GM10266 (cell line): ENCODE results near the gene CDH22.

ENCODE experiments used
- DNase-seq: peaks from one replicate; pipeline ENCODE4 v3.0.0; 2012; ENCODE audit errors: extremely low spot score
- TF ChIP-seq, protein P1 (sequence below): IDR thresholded peaks from 2 replicates; pipeline ENCODE4 v1.5.1; 2012; ENCODE audit warnings: mild to moderate bottlenecking, low read depth; ENCODE audit not compliant: control insufficient read depth, insufficient read depth; ENCODE audit errors: missing control alignments

CDH22 gene

DNA sequence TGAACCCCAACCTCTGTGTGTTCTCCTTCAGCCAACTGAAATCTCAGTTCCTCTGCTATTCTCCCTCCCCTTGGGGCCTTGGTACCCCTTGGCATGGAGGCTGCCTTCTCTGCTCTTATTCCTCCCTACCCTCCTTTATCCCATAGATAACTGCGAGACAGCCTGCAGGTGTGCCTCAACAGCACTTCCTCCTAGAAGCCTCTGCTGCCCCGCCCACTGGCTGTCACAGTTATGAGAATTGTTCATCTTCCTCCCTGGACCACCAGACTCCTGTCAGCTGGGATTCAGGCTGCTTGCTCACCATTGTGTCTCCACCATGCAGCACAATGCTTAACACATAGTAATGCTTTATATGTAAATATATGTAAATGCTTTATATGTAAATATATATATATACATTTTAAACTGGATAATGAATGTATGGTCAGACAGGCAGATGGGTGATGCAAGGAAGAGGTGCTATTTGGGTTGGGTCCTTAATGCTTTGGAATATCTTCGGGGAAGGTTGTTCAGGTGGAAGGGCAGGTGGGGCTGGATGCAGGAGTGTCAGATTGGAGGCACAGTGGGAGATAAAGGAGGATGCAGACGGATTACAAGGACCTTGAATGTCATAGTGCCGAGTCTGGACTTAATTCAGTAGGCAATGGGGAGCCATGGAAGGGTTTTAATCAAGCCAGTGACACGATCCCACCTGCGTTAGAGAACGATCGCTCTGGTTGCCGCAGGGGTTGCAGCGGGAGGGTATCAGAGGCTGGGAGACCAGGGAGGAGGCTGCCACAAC, 4.9 kb downstream of the CDH22 start:
- TF ChIP-seq, protein P1, sequence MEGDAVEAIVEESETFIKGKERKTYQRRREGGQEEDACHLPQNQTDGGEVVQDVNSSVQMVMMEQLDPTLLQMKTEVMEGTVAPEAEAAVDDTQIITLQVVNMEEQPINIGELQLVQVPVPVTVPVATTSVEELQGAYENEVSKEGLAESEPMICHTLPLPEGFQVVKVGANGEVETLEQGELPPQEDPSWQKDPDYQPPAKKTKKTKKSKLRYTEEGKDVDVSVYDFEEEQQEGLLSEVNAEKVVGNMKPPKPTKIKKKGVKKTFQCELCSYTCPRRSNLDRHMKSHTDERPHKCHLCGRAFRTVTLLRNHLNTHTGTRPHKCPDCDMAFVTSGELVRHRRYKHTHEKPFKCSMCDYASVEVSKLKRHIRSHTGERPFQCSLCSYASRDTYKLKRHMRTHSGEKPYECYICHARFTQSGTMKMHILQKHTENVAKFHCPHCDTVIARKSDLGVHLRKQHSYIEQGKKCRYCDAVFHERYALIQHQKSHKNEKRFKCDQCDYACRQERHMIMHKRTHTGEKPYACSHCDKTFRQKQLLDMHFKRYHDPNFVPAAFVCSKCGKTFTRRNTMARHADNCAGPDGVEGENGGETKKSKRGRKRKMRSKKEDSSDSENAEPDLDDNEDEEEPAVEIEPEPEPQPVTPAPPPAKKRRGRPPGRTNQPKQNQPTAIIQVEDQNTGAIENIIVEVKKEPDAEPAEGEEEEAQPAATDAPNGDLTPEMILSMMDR: no peak
- no peak for DNase-seq

GRCh38 chr20:46302106-46302505, 6.2 kb downstream of the CDH22 start:
- DNase-seq: no peak
- TF ChIP-seq, protein P1: no peak

DNA sequence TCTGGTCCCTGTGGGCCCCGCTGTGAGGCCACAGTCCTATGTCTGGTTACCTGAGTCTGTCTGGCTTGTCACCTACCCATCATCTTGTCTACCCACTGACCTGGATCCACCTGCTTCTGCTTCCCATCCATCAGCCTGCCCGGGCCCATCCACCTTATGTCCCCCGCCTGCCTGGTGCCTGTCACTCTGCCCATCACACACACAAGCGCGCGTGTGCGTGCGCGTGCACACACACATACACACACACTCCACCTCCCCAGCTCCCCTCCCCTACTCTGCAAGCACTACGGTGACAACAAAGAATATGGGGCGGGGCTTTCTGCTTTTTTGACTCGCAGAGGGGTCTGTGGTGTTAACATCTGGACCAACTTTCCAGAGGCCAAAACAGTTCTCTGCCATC, 8.0 kb downstream of the CDH22 start:
- TF ChIP-seq, protein P1: no peak
- DNase-seq: no peak

- DNase-seq: no peak
- TF ChIP-seq, protein P1: no peak
Observed at GRCh38 chr20:46299078-46299477, 9.2 kb downstream of the CDH22 start.

- TF ChIP-seq, protein P1: no peak
- DNase-seq: no peak
Observed at GRCh38 chr20:46298374-46298773, 9.9 kb downstream of the CDH22 start.

GRCh38 chr20:46296526-46297250, 11.6 kb downstream of the CDH22 start:
- no peak for DNase-seq
- TF ChIP-seq, protein P1: no peak

- no peak for DNase-seq
- TF ChIP-seq, protein P1: no peak
Observed at GRCh38 chr20:46293084-46293483, 15.2 kb downstream of the CDH22 start.
